HT1080 (cell line): ENCODE results near the gene S100A6. TPM values are rescaled to one million over a fixed set of nuclear protein-coding genes. Genes with fewer than 3 reads are reported as not detected.

Experiments
- DNase-seq: peaks from one replicate; pipeline ENCODE4 v3.0.0-alpha.2; 2015; ENCODE audit warnings: low read depth
- total RNA-seq: library from RNA; depleted of rRNA; stranded (reverse); fragments of >200 nt; shearing (Covaris generic); gene quantifications from 2 replicates; pipeline ENCODE4 v1.2.3, GENCODE V29; 2014

Gene S100A6
- total RNA-seq, 1 experiment from 2014 or later = 1,050 TPM

GRCh38 chr1:153545067-153546055 lies 9.6 kb upstream of the S100A6 start, which contains the start of gene S100A4:
TSS of gene S100A4 (minus strand) at chr1:153545806. CDS start at chr1:153544794, 1,012 bp downstream.
- DNase-seq = peak; percentile 97

- DNase-seq = no peak
Observed at GRCh38 chr1:153544453-153545066, 8.8 kb upstream of the S100A6 start.

GRCh38 chr1:153543736-153544135 lies 7.9 kb upstream of the S100A6 start:
- DNase-seq = no peak

- DNase-seq = no peak
Observed at GRCh38 chr1:153542956-153543711, 7.3 kb upstream of the S100A6 start.

- no peak for DNase-seq
Observed at GRCh38 chr1:153541641-153542590, 6.1 kb upstream of the S100A6 start.

GRCh38 chr1:153540394-153541361 lies 4.9 kb upstream of the S100A6 start, which contains the start of gene S100A5:
TSS of gene S100A5 (minus strand) at chr1:153540934. CDS start at chr1:153540191, 743 bp downstream.
- DNase-seq = peak; percentile 91

- no peak for DNase-seq
Observed at GRCh38 chr1:153539395-153540093, 3.8 kb upstream of the S100A6 start.

- peak; percentile 39 for DNase-seq
Observed at GRCh38 chr1:153538315-153538821, 2.6 kb upstream of the S100A6 start.

GRCh38 chr1:153537376-153537730 lies 1.6 kb upstream of the S100A6 start:
- no peak for DNase-seq

- peak; percentile 40 for DNase-seq
Observed at GRCh38 chr1:153536671-153537375, 1.0 kb upstream of the S100A6 start.

- DNase-seq = peak; percentile 96
Observed at GRCh38 chr1:153536012-153536670, 350 bp upstream of the S100A6 start.

- no peak for DNase-seq
Observed at GRCh38 chr1:153534925-153535241, 908 bp downstream of the S100A6 start.

- DNase-seq = no peak
Observed at GRCh38 chr1:153534226-153534924, 1.4 kb downstream of the S100A6 start.

GRCh38 chr1:153533689-153534201 lies 2.0 kb downstream of the S100A6 start:
- peak; percentile 99 for DNase-seq

- peak; percentile 83 for DNase-seq
Observed at GRCh38 chr1:153532769-153533599, 2.8 kb downstream of the S100A6 start.
